ENCODE measurements around the gene CFAP57. TPM values are rescaled to one million over a fixed set of nuclear protein-coding genes. Genes with fewer than 3 reads are reported as not detected.

The CFAP57 gene
- 1 to 10 TPM in 1 of 2 donors, under 1 TPM in 1; 0.14 to 4.7 TPM for total RNA-seq

GRCh38 chr1:43171876-43172526 is at the start of gene CFAP57, which contains the start of gene EBNA1BP2:
CFAP57 (plus strand) TSS chr1:43172330; CDS start chr1:43172754, 424 bp downstream.
EBNA1BP2 (minus strand) TSS chr1:43172290; CDS start chr1:43172118, 172 bp downstream.
- intact Hi-C loops (cut with DNase I), result no loop called here
- Histone ChIP-seq H3K36me3 (peaks cover 0 to 3% of the 10 kb centered on the region in 2 donors), H3K4me1 (replicated peaks) (no peaks in the 10 kb centered on the region), H3K27ac (peak within 1 kb of the TSS; percentile 33 to 44), H3K4me3 (peak within 1 kb of the TSS; percentile 71 to 81), H3K27me3 (replicated peaks; ENCODE audit: insufficient read depth) (no peaks in the 10 kb centered on the region), H3K9me3 (no peaks in the 10 kb centered on the region)
- TF ChIP-seq CTCF (IDR thresholded peaks at IDR 0.05), result no peak
- peak; percentile 69 for TF ChIP-seq POLR2AphosphoS5 (IDR thresholded peaks at IDR 0.05)
- DNase-seq (ENCODE audit: low spot score), result peak; percentile 86
- 0% methylated on average over 38 of the region's 45 CpGs for WGBS

GRCh38 chr1:43123031-43123430 is 49.1 kb upstream of the CFAP57 start:
- intact Hi-C loops (cut with DNase I), result no loop called here
- Histone ChIP-seq H3K9me3 (no peaks in the 10 kb centered on the region), H3K4me1 (replicated peaks) (no peaks in the 10 kb centered on the region), H3K4me3 (no peak overlapping the region), H3K27ac (no peak overlapping the region), H3K36me3 (no peaks in the 10 kb centered on the region), H3K27me3 (replicated peaks; ENCODE audit: insufficient read depth) (no peaks in the 10 kb centered on the region)
- 55% methylated on average over 1 of the region's 1 CpG for WGBS
- no peak for DNase-seq (ENCODE audit: low spot score)
- no peak for TF ChIP-seq CTCF (IDR thresholded peaks at IDR 0.05)
- TF ChIP-seq POLR2A (IDR thresholded peaks at IDR 0.05), result no peak
- no peak for TF ChIP-seq POLR2AphosphoS5 (IDR thresholded peaks at IDR 0.05)

GRCh38 chr1:43128816-43129215 is 43.3 kb upstream of the CFAP57 start:
- no peak for TF ChIP-seq CTCF (IDR thresholded peaks at IDR 0.05)
- no peak for TF ChIP-seq POLR2AphosphoS5 (IDR thresholded peaks at IDR 0.05)
- TF ChIP-seq POLR2A (IDR thresholded peaks at IDR 0.05), result no peak
- Histone ChIP-seq H3K4me1 (replicated peaks) (no peaks in the 10 kb centered on the region), H3K27me3 (replicated peaks; ENCODE audit: insufficient read depth) (no peaks in the 10 kb centered on the region), H3K9me3 (no peaks in the 10 kb centered on the region), H3K4me3 (no peak overlapping the region), H3K36me3 (no peaks in the 10 kb centered on the region), H3K27ac (no peak overlapping the region)
- WGBS, result 87% methylated on average over 3 of the region's 3 CpGs
- intact Hi-C loops (cut with DNase I), result no loop called here
- DNase-seq (ENCODE audit: low spot score), result no peak

DNA sequence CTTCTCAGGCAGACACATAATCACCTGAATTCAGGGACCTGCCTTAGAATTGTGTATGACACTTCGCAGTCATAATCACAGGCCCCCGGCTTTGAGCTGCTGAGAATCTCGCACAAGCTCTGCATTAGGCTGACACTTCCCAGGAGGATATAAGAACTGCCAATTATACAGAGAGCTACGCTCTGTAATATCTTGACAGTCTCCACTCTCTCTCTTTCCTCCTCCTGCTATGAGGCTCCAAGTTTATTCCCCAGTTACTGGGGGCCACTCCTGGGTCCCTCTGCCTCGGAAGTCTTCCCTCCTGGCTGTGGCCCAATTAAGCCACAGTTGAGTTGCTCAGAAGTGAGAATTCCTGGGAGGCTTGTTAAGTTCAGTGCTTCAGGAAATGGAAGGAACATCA is 42.7 kb upstream of the CFAP57 start:
- TF ChIP-seq POLR2AphosphoS5 (IDR thresholded peaks at IDR 0.05) (no peak), CTCF (IDR thresholded peaks at IDR 0.05) (no peak), POLR2A (IDR thresholded peaks at IDR 0.05) (no peak)
- WGBS, result 69% methylated on average over 5 of the region's 5 CpGs
- H3K27me3 ChIP-seq (replicated peaks; ENCODE audit: insufficient read depth), result no peaks in the 10 kb centered on the region

DNA sequence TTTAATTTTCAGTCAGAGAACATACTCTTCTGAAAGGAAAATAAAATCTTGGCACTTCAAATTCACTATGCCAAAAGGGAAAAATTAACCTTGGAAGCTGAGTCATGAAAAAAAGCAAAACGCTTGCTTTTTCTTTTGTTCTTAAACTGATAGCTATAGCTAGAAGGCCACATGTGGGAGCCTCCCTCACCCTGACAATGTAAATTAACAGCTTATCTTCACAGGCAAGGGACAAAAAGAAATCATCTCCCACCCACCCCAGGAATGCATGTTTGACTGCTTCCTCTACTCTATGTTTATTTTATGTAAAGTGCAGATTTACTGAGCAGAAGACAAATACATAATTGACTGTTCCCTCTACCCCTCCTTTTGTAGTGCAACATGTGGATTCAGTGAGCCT is 38.1 kb upstream of the CFAP57 start:
- Histone ChIP-seq H3K36me3 (no peaks in the 10 kb centered on the region), H3K4me1 (replicated peaks) (no peaks in the 10 kb centered on the region), H3K27ac (no peak overlapping the region), H3K4me3 (no peak overlapping the region), H3K27me3 (replicated peaks; ENCODE audit: insufficient read depth) (no peaks in the 10 kb centered on the region), H3K9me3 (no peaks in the 10 kb centered on the region)
- 50% methylated on average over 1 of the region's 1 CpG for WGBS
- intact Hi-C loops (cut with DNase I), result no loop called here
- TF ChIP-seq POLR2A (IDR thresholded peaks at IDR 0.05), result no peak
- no peak for TF ChIP-seq POLR2AphosphoS5 (IDR thresholded peaks at IDR 0.05)
- TF ChIP-seq CTCF (IDR thresholded peaks at IDR 0.05), result no peak
- DNase-seq (ENCODE audit: low spot score), result no peak

More for the DNA sequence above, 42.7 kb upstream of the CFAP57 start:
- H3K4me3 ChIP-seq, result no peak overlapping the region
- no peaks in the 10 kb centered on the region for H3K4me1 ChIP-seq (replicated peaks)
- no peak for DNase-seq (ENCODE audit: low spot score)
- H3K36me3 ChIP-seq, result no peaks in the 10 kb centered on the region
- H3K27ac ChIP-seq, result no peak overlapping the region
- no peaks in the 10 kb centered on the region for H3K9me3 ChIP-seq
- intact Hi-C loops (cut with DNase I), result no loop called here

Measured in prostate gland (tissue), 2 donors.